Measurements from ENCODE around the gene MALT1.

MALT1 gene

DNA sequence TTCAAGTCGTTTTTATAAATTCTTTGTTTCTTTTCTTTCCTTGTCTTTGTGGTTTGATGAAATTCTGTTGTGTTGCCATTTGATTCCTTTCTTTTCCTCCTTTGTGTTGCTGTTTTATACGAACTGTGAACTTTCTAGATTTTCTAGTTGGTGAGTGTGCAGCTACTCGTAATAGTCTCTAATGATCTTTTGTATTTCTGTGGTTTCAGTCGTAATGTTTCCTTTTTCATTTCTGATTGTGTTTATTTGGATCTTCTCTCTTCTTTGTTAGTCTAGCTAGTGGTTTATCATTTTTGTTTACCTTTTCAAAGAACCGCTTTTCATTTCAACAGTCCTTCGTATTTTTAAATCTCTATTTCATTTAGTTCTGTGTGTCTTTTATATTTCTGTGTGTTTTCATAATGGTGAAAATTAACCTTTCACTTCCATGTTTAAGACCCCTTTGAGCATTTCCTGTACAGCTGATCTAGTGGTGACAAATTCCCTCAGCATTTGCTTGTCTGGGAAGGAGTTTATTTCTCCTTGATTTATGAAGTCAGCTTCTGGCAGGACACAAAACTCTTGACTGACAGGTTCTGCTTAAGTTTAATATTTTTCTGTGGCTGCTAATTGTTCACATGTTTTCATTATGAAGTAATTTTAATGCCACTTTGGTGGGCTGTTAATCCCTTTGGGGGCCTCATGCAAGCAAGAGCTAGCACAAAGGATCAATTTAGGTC lies 16.2 kb upstream of the MALT1 start:
- no peak for DNase-seq

DNA sequence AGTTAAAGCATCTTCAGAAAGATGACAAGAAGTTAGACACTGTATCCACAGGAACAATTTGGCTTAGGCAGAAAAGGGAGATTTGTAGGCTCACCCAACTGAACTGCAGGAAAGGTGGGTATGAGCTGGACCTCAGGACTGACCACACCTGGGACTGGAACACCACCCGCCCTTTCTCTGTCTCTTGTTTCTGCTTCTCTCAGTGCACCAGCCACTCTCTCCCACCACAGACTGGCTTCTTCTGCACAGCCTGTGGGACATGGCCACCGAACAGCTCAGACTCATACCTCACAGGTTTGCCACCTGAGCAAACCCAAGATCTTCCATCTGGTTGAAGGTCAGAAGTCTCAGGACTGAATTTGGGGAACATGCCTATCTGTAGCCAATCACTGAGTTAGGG lies 14.2 kb upstream of the MALT1 start:
- no peak for DNase-seq

DNA sequence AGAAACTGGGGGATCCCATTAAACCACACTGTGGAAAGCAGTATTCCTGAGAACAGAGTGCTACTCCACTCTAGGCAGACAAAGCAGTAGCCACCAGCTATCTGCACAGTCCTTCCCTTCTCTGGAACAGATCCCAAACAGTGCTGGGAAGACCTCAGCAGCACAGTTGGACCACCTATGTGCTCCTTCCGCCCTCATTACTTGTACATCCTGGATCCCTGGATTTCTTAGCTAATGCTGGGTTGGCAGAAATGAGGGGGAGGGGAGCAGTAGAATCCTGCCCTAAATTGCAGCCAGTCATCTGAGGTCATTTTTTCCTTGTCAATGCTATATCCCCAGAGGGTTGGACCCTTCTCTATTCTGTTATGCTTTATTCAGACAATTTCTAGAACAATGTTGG lies 13.8 kb upstream of the MALT1 start:
- no peak for DNase-seq

DNA sequence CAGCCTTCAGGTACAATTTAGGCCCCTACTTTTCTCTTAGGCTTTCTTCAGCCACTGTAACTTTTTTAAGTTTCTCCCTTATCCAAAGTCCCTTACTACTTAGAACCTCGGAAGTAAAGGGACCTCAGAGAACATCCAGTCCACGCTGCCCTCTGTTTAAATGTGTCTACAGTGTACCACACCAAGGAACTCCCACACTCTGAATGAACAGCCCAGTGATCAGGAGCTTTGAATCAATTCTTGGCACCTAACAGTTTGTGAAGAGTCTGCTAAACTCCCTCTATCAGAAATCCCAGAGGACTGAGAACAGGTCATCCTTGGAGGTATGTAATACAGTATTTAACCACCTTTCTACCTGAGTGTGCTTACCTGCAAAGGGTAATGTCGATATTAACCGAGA lies 11.6 kb upstream of the MALT1 start:
- DNase-seq = no peak

DNA sequence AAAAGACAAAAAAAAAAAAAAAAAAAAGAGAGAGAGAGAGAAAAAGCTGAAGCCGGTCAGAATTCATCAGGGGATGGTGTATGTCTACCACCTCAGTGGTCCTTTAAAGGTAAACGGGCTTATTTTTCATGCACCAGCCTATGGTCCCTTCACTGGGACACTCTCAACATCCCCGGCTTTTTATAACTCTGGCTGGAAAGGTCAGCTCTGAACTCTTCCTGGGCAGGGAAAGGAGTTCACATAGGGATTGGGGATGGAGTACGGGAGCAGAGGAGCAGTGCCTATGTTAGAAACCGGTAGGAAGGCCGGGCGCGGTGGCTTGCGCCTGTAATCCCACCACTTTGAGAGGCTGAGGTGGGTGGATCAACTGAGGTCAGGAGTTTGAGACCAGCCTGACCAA lies 10.3 kb upstream of the MALT1 start:
- no peak for DNase-seq

DNA sequence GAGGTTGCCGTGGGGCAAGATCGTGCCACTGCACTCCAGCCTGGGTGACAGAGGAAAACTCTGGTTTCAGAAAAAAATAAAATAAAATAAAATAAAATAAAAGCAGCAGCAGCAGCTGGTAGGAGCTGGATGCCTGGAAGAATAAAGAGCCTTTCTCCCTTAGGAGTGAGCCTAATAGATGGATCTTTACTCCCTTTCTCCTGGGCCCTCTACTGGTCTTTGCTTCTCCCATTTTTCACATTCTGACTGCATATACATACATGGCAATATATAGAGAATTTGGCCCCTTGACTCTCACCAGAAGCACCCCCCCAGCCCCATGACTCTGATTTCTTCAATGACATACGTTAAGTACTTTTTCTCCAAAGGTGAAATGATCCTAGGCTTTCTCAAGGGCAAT lies 9.8 kb upstream of the MALT1 start:
- no peak for DNase-seq

DNA sequence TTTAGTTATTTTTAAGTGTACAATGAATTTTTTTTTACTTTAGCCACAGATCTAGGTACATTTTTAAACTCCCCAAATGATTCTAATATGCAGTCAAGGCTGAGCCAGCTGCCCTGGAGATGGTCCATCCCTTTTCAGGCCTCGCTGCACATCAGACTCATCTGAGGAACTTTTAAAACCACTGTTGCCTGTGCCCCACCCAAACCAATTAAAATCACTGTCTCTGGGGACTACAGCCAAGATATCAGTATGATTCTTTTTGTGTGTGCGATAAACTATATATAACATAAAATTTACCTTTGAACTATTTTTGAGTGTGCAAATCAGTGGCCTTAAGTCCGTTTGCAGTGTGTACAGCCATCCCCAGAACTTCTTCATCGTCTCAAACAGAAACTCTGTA lies 9.1 kb upstream of the MALT1 start:
- no peak for DNase-seq

DNA sequence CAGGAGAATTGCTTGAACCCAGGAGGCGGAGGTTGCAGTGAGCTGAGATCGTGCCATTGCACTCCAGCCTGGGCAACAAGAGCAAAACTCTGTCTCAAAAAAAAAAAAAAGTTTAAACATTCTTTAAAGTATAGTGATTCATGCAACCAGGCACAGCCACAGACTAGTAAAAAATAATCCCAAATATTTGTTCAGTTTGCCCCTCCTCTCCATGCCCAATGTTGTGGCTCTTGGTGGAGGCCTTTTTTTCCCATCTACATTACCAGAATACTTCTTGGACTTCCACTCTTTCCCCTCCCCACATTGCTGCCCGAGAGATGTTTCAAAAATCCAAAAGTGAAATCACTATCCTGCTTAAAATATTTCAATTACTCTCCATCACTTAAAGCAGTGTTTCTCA lies 5.1 kb upstream of the MALT1 start:
- no peak for DNase-seq

DNA sequence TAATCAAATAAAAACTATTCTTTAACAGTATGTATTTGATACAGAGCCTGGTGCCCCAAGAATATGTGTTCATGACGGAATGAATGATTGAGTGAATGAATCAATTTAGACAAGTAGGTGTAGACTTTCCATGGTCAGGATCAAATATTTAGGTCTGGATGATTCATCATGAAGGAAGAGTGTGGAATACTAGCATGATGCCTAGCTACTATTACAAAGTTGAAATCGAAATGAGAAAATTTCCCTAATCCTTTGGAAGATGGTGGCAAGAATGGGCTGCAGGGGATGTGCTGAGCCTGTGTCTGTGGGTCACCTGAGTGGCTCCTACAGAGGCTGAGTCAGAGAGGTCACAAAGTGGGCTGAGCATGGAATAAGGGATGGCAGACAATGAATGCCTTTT lies 3.1 kb upstream of the MALT1 start:
- no peak for DNase-seq

DNA sequence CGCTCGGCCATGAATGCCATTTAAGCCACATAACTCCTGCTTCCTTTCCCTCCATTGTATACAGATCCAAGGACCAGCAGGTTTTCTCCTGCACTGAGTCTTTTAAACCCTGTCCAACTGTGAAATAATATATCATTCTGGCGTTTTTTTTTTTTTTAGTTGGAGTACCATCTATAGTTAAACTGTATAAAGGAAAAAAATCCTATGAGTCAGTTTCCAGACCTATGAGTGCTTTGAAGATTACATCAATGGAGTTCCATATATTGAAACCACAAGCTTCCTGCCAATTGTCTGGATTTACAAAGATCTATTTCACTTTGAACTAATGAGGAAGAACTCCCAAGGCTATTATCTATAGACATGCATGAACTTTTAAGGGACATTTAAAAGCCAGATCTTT lies 2.4 kb upstream of the MALT1 start:
- DNase-seq = no peak

DNA sequence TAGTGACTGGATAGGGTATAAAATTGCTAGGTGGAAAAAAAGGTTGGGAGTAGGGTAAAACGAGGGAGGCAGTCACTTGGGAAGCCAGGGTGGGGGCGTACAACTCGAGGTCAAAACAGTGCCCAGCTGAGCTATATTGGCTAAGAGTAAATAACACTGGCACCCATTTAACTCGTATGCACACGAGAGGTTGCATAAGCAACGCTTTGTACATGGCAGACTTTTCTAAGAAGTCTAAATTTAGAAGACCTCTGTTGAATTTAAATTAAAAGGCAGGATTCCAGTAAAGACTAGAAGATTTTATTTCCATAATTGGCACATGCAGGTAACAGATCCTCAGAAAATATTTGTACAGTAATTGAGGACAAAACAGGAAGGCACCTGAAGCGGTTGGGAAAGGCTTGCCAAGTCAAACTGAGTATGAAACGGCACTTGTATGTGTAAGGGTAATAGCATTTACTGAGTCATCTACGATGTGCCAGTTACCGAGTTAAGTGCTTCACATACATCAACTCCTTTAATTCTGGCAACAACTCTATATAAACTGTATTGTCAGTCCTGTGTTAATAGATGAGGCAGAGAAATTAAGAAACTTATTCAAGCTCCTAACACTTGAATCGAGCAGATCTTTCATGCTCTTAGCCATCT lies 1.4 kb upstream of the MALT1 start:
- DNase-seq = no peak

DNA sequence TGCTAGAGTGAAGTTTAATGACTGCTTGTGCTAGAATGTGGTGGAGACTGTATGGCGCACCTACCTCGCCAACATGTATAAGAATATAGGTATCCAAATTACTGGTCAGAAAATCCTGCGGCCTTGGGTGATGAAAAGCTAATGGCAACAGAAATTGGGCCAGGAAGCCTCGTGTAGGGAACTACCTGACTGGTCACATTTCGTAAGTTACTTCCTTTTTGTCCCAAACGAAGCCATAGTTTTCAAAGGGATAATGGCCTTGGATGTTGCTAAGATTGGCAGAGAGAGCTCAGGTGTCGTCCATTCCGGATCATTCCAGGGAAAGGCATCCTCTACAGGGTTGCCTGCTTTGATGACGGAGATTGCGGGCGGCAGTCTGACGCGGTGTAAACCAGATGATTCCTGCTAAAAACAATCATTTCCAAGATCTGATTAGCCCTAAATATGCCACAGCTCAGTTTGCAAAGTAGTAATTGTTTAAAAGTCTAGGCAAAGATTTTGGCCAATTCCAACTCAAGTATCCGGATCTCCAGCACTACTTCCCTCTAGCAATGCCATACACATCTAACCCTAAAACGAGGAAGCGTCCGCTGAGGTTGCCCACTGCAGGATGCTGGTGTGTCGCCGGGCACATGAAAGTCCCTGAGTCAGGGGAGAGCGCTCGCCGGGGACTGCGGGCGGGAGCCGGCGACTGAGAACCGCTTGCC lies 708 bp upstream of the MALT1 start:
- DNase-seq = no peak

DNA sequence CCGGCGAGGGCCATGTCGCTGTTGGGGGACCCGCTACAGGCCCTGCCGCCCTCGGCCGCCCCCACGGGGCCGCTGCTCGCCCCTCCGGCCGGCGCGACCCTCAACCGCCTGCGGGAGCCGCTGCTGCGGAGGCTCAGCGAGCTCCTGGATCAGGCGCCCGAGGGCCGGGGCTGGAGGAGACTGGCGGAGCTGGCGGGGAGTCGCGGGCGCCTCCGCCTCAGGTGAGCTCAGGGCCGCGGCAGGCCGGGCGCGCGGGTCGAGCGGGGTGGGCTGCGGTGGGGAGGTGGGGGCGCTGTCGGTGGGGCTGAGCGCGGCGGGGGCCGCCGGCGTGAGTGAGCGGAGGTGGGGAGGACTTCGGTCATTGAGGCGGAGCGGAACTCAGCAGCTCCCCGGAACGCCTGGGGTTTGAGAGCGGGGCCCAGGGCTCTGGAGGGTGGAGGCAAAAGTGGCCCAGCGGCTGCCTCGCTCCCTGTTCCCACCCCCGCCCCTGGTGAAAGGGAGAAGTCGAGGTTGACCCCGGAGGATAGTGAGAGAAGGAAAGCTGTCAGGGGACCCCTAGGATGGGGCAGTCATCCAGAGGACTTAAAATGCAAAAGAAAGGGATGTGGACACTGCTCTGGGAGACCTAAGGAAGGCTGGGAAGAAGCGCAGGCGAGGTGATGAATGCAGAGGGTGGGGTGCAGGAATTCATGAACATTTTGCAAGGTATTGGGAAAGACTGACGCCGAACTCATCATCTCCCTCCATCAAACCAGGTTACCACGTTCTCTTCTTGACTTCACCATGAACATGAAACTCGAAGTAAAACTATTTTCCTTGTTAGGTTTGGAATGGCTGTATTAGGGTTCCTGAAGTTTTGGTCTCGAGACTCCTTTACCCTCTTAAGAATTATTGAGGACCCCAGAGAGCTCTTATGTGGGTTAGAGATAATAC lies 633 bp downstream of the MALT1 start:
- no peak for DNase-seq

DNA sequence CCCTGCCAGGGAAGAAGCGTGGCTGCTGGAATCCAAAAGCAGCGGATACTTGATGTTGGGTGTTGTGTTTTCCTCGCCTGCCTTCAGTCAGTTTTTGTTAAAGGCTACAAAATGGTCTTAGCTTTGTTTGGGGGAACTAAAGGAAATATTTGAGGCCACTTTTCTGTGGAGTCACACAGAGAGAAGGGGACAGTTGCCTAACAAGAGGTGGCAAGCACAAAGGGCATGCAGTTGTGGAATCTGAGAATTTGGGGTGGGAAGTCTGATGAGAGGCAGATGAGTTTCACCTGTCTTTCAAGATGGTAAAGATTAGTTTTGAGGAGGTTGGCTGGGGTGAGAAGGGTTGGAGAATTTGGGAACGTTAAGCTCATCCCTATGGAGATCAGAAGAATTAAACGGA lies 2.9 kb downstream of the MALT1 start:
- DNase-seq = no peak

DNA sequence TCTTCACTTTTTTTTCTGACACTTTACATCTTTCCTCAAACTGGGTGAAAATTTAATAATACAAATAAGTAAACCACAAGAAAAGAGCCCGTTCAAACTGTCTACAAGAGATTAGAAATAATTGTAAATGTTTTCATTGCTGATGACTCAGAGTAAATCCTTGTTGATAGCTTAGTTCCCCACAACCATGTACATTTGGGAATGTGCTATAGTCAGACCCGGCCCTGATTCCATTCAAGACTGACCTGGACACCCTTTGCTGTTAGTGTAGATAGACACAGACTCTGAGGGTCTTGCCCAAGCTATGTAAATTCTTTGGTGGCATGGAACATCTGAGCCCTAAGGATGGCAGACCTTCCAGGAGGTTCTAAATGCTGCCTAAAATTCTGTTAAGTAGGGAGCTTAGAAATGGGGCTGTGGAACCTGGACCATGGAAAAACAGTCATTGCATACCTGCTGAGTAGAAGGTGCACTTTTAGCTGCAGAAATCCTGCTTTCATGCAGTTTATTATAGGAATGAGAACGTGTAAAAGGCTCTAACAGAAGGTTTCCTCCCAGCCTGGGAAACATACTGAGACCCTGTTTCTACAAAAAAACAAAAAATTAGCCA lies 3.7 kb downstream of the MALT1 start:
- DNase-seq = no peak

DNA sequence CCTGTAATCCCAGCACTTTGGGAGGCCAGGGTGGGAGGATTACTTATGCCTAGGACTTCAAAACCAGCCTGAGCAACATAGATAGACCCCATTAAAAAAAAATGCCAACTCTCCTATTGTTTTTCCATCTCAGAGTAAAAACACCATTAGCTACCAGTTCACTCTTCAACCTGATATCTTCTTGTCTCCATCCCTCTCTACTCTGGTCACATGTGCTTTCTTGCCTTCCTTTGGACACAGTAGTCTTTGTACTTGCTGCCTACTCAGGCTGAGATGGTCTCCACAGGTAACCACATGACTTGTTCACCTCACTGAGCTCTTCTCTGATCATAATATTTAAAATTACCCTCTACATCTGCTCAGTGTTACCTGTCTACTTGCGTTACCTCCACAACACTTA lies 5.0 kb downstream of the MALT1 start:
- DNase-seq = no peak

DNA sequence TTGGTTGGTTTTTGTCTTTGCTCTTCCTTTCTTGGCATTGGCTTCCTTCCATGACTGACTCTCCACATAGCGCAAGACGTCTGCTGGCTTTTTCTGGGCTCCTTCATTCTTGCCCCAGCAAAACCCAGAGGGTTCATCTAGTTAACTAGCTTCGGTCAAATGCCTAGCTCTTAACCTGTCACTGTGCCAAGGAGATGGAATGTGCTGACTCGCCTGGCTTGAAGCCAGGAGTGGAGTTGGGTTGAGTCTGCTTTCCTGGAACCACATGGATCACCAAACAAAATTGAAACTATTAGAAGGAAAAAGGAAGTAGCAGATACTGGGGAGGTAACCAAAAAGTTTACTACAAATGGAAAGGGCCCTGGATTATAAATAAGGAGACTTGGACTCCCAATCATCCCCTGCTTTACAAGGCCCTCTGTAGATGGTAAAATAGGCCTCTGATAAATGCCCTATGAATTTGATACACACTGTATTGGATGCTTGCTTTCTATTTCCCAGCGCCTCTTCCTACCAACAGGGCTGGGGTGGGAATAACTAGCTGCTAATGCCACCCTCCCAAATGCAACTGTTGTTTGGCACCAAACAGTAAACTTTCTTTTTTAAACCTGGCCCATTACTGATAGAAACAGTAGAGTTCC lies 11.3 kb downstream of the MALT1 start:
- peak; percentile 66 for DNase-seq

DNA sequence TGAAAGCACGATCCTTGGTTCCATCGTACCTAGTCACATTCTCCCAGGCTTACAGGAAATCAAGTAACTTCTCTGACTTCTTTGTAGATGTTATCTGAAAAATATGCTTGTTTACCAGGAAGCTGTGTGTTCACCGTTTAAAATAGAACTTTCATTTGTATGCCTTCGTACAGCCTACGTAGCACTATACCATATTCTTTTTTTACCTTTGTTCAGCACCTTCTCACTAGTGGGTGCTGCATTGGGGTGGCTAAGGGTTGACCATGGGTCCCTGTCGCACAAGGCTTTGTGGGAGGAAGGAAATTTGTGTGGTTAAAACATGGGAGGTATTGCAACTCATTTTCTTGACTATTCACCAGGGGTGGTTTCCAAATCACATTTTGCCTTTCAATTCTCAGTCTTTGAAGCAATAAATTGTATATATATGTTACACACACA lies 16.6 kb downstream of the MALT1 start:
- DNase-seq = no peak

DNA sequence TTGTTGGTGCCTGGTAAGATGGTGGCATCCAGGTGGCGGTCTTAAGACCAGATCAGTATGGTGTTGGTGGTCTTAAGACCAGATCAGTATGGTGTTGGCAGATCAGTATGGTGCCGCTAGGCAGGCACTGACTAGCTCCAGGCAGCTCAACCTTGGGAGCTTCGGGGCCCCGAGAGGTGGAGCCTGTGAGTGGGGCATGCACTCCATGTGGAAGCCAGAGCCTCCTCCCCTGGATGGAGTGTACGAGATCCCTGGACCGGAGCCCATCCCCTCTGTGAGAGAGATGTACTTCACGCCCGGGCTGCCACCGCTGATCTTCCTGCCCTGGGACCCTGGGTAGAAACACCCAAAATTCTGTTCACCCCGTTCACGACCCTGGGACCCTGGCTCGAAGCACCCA lies 19.0 kb downstream of the MALT1 start:
- no peak for DNase-seq

DNA sequence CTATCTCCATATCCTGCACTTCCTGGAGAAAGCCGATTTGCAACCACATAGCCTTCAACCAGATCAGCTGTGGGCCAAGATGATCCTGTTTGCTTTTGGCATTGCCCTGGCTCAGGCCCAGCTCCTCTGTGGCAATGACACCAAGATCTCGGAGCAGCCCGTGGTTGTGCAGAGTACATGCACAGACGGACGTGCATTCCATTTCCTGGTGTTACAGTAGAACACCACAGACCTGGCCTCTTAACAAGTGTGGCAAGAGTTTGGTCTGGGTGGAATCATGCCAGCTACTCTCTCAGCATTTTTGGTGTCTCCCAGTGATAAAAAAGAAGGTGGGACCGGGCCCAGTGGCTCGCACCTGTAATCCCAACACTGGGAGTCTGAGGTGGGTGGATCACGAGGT lies 20.0 kb downstream of the MALT1 start:
- DNase-seq = no peak

DNA sequence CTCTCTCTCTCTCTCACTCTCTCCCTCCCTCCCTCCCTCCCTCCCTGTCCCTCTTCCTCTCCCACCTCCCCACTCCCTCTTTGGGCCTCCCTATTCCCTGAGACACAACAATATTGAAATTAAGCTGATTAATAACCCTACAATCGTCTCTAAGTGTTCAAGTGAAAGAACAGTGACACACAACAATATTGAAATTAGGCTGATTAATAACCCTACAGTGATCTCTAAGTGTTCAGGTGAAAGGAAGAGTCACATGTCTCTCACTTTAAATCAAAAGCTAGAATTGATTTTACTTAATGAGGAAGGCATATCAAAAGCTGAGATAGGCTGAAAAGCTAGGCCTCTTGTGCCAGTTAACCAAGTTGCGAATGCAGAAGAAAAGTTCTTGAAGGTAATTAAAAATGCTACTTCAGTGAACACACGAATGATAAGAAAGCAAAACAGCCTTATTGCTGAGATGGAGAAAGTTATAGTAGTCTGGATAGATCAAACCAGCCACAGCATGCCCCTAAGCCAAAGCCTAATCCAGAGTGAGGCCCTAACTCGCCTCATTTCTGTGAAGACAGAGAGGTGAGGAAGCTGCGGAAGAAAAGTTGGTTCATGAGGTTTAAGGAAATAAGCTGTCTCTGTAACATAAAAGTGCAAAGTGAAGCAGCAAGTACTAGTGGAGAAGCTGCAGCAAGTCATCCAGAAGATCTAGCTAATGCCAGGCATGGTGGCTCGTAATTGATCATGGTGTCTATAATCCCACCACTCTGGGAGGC lies 21.3 kb downstream of the MALT1 start:
- DNase-seq = no peak

DNA sequence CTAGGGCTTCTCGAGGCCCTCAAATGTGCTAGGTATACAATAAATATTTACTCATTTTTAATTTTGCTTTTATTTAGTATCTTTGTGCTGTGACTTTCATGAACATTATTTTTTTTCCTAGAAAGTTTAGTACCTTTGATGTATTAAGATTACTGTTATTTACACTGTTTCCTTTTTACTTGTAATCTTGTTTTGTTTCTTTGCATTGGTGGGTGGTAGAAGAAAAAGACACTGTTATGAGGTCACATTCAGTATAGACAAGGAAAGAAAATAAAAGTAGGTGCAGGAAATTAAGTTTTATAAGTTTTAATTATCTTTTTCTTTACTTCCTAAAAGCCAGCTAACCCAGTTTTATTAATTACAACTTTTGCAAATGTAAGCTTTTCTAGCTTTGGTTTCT lies 23.0 kb downstream of the MALT1 start:
- DNase-seq = no peak

Data from islet precursor cell (in vitro differentiated cells).